Cardiac septum (tissue), 1 donor: Measurements from ENCODE around the gene TACO1. TPM values are rescaled to one million over a fixed set of nuclear protein-coding genes. Genes with fewer than 3 reads are reported as not detected.

Experiments used
- DNase-seq: peaks from one replicate; pipeline ENCODE4 v3.0.0-alpha.2; 2020; ENCODE audit warnings: low spot score
- intact Hi-C: fragments of 100-400 bp; cut with DNase I; formaldehyde crosslinking; loops from one replicate; pipeline ENCODE4 v1.14.0; 2022
- total RNA-seq: library from RNA; stranded (reverse); fragmentation: NEBNext Ultra II Directional; extraction: Animal tissue kit (Norgen Biotek cat#: 25700); gene quantifications from one replicate; pipeline ENCODE4 v1.2.1, GENCODE V29; 2021
- donor health status: DM: no; HTN: no; CAD: no.

Gene TACO1
- total RNA-seq, 1 donor from 2014 or later, result 39.4 TPM

DNA sequence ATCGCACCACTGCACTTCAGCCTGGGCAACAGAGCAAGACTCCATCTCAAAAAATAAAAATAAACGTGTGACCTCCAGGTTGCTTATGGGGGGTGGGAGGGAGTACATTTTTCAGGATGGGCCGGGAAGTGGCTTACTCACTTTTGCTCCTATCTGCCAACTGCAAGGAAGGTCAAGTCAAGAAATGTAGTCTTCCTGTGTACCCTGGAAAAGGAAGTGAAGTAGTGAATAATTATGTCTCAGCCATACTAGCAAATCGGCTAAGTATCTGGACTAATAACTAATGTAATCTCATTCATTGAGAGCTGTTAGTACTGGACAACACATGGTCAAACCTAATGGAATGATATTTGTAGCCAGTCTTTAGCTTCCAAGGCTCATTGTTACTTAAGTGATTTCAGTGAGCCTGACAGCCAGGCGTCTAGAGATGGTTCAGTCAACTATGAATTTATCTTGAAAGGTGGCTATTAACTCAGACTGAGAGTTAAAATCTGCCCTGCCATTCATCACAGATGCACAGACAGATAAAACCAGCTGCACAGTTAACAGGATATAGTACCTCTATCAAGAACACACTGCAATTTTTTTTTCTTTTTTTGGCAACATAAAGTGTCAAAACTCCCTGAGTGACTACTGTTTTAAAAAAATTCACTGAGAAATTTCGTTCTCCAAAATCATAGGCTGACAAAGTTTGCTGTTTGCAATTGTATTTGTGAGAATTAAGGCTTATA, 3.7 kb upstream of the TACO1 start:
- intact Hi-C loops, result no loop called here
- DNase-seq, result no peak

DNA sequence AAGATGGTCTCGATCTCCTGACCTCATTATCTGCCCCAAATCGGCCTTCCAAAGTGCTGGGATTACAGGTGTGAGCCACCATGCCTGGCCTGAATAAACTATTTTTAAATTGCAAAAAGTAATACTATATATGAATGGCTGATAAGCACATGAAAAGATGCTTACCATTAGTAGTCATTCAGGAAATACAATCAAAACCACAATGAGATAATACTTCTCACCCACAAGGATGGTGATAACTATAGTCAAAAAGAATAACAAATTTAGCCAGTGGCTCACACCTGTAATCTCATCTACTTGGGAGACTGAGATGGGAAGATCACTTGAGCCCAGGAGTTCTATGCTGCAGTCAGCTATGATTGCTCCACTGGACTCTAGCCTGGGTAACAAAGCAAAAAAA, 2.4 kb upstream of the TACO1 start:
- no peak for DNase-seq
- intact Hi-C loops, result no loop called here

DNA sequence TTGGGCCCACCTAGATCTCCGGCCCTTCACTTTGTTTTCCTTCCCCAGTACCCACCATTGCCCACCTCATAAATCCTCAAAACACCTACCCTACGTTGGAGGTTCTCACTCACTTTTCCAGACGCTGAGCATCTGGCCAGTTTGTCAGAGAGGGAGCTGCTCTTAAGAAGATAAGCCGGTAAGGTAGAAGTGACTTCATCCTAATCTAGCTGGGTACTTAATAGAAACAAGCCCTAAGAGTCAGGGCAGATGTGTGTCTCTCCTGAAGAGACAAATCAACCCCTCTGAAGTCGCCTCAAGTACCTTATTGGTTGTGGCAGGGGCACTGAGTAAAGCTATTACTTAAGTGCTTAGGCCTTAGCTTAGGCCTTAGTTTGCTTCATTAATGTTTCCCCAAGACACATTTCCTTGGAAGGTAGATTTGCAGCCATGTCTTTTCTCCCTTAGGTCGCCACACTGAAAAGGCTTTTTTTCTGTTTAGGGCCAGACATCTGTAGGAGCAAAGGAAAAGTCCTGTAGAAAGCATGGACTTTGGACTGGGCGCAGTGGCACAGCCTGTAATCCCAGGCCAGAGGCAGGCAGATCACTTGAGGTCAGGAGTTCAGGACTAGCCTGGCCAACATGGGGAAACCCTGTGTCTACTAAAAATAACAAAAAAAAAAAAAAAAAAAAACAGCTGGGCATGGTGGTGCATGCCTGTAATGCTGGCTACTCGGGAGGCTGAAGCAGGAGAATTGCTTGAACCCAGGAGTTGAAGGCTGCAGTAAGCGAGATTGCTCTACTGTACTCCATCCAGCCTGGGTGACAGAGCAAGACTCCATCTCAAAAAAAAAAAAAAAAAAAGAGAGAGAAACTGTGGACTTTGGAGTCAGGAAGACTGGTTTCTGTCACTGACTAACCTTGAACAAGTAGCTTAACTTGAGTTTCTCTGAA, 1.0 kb downstream of the TACO1 start:
- no peak for DNase-seq
- intact Hi-C loops, result loop anchor here (2.0 kb wide), 1 partner anchor 51 kb away; the partner anchor contains the start of gene DCAF7

DNA sequence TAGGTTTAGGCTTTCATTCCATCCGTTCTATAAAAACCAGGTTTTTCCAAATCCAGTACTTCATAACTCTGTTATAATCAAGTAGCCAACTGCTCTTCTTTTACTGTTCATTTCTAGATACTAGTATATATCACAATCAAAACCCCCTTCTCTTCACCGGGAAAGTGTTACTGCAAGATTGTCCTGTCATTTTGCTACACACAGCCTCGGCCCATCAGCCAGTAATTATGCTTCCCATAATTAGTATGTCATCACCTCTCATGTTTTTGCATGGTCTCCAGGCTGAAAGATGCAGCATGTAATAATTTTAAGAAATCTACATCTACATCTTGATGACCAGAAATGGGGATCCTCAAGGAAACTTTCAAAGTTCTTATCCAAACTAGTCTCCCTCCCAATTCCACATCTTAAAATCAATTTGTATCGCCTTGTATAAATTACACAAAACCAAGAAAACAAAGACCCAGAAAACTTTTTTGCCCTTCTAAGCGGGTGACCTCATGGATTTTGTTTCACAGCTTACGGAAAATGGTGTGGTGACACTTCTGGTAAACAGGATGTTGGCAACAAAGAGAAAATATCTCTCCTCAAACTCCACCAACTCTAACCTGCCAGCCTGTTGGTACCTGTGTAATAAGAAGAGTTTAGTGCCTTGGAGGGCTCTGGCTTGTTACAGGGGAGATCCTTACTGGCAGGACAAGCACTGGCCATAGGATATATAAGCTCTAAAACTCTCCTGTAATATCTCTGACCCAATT, 9.3 kb downstream of the TACO1 start:
- intact Hi-C loops, result loop anchor here (5.0 kb wide), 1 partner anchor 133 kb away; the partner anchor contains the start of gene ACE
- DNase-seq, result no peak

DNA sequence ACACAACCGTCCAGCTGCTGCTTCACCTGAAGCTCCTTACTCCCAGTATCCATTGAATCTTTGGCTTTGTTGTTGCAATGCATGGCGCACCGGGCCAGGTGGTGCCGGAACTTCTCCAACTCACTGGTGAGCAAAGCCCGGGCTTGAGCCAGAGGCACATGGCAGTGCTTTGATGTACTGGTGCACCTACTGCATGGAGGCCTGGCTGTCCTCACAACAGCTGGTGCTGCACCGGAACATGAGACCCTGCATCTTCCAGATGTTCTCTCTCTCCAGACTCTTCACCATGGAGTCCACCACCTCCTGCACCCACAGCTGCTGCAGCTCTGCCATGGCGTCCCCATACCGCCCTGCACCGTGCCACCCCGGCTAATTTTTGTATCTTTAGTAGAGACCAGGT, 10.2 kb downstream of the TACO1 start:
- intact Hi-C loops, result loop anchor here (5.0 kb wide), 1 partner anchor 134 kb away; the partner anchor contains the start of gene ACE
- DNase-seq, result no peak

DNA sequence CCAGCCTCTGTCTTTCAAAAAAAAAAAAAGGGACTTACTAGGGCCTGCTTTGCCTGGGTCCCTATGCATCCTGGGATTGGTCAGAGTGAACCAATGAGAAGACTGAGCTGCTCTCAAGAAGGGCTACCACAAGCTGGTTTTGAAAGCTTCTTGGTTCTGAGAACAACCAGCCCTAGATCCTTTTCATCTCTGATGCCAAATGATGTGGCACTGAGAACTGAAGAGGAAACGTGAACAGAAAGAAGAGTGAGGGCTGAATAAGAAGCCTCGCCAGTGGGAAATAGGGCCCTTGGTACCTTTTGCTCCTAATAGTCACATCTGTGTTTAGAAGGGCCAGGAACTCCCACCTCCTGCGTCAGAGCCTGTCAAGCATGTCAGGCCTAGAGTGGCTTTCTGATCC, 10.7 kb downstream of the TACO1 start:
- DNase-seq, result no peak
- intact Hi-C loops, result loop anchor here (5.0 kb wide), 1 partner anchor 134 kb away; the partner anchor contains the start of gene ACE

- intact Hi-C loops, result loop anchor here (2.0 to 5.0 kb wide), 2 partner anchors 136 to 189 kb away; partner anchors contain the start of gene ACE
- DNase-seq, result no peak
Observed at GRCh38 chr17:63613663-63614062, 13.0 kb downstream of the TACO1 start.

DNA sequence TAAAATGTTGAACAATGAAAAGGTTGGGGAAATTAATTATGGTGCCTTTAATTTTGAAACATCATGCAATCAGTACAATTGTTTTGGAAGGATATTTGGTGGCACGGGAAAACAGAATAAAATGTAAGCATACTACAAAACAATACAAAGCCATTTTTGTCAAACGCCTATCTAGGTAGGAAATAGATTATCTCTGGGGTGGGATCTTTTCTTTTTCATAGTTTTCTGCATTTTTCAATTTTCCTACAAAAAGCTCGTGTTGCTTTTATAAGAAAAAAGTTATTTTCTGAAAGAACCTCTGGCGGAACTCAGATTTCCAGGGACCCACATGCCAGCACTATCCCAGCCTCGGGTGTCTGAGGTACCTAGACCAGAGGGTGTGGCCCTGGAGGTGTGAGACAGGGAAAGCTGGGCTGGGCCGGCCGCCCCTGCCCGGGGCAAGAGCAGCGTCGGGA, 20.6 kb downstream of the TACO1 start:
- intact Hi-C loops, result loop anchor here (5.0 kb wide), 2 partner anchors 76 to 151 kb away; partner anchors contain the start of genes CCDC47 and DDX42
- DNase-seq, result no peak

DNA sequence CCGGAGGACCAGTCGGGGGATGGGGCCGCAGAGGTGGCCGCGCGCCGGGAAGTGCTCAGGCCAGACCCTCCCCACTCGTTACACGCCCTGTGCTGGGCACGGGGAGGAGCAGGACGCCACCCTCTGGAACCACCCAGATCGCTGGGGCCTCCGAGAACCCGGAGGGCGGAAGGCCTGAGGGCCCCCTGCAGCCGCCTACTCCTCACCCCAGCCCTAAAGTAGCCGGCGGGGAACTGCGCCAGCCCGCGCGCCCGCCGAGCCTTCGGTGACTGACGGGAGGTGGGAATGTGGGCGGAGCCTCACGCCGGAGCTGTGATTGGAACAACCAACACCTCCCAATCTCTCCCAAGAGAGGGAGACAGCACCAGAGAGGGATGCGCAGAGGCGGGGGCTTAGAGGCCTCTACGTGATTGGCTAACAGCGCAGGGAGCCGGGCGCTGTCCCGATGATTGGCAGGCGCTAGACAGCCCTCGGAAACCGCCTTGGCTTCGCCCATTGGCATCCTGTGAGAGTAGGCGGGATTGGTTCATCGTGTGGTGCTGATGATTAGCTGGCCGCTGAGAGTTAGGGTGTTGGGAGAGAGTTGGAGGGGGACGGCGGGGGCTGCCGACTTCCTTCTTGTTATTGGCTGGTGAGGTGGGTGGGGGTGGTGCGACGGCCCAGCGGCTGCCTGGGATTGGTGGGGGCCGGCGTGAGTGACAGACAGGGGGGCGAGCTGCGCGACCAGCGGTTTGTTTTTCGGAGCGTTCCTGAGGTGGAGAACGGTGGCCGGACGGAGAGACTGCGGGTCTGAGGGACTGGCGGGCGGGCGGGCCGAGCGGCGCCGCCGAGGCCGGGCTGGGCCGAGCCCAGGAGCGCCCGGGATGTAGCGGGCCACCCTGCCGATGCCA, 21.2 kb downstream of the TACO1 start, which contains the start of gene MAP3K3:
Gene MAP3K3, plus strand, starts transcription at position 734 of the 890 bp plus-strand sequence. CDS start 343 bp downstream, outside the sequence.
- intact Hi-C loops, result loop anchor here (5.0 kb wide), 2 partner anchors 75 to 150 kb away; partner anchors contain the start of genes CCDC47 and DDX42
- peak; percentile 100 for DNase-seq

DNA sequence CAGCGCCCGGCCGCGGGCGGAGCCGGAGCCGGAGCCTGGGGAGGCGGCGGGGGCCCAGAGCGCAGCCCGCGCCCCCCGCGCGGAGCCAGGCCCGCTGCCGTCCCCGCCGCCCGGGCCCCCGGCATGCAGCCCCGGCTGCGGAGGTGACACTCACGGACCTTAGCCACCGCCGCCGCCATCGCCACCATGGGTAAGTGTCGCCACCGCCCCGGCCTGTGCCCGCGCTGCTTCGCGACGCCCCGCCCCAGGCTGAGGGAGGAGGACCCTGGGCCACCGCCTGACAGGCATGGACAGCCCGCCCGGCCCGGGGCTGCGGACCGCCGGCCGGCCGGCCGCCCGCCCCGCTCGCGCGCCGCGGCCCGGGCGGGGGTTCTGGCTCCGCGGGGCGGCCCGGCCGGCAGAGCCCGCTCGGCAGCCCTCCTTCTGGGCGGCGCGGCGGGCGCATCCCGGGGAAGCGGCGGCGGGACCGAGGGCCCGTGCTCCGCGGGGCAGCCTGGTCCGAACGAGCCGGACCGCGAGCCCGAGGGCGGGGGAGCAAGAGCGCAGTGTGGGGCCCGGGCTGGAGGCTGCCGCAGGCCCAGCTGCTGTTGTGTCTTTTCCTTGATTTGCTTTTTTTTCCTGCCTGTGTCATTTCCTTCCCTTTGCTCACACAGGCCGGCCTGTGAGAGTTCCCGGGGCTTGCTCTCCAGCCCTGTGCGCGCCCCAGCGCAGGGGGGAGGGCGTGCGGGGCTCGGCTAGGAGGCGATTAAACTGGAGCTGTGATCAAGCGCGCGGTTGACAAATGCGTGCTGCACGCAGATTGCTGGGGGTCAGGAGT, 22.1 kb downstream of the TACO1 start:
- peak; percentile 87 for DNase-seq
- intact Hi-C loops, result loop anchor here (5.0 kb wide), 2 partner anchors 75 to 150 kb away; partner anchors contain the start of genes CCDC47 and DDX42

DNA sequence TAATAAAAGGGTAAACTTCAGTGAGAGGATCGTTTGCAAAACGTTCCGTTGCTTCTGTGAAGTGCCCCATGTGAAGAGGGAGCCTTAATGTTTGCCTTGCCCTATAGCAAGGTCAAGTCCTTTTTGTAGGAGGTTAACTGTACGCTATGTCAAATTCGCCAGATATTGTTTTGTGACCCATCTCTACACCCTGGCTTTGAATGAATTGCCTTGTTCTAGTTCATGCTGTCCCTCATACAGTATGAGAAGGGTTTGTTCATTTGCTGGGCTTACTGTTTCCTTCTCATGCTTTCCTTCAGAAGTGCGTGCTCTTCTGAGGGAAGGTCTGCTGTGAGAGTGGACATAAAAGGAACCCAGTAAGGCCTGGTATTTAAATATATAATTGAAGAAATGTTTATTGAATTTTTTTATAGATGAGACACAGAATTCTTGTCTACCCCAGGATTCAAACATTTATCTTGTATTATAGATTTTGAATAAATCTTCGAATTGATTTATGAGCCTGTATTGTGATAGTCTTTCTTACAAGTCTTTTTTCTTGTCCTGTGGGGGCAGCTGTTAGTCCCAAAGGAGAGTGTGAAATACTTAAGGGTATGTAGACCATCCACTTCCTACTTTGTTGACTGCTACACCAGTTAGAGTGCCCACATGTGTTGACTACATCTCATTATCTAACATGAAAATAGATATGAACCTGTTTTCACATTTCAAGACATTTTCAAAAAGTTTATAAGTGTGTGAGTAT, 23.3 kb downstream of the TACO1 start:
- intact Hi-C loops, result loop anchor here (5.0 kb wide), 2 partner anchors 73 to 148 kb away; partner anchors contain the start of genes CCDC47 and DDX42
- DNase-seq, result no peak

GRCh38 chr17:63624531-63624880, 23.8 kb downstream of the TACO1 start:
- DNase-seq, result no peak
- intact Hi-C loops, result loop anchor here (5.0 kb wide), 2 partner anchors 73 to 148 kb away; partner anchors contain the start of genes CCDC47 and DDX42

- intact Hi-C loops, result no loop called here
Observed at GRCh38 chr17:63626551-63627180, 26.0 kb downstream of the TACO1 start.

DNA sequence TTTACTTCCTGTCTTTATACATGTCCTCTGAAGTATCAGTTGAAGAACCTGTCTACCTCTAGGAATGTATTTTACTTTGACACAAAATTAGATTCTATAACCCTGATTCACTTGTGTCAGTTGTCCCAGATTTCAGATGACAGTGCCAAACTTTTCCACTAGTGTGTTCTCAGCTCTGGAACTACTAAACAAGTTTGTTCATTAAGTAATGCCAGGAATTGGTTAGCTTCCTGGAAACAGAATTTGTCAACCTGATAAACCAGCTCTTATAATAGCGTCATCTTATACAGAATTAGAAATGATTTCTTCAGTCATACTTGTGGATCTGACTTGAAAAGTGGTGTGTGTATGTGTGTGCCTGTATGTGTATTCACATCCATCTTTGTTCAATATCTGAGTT, 28.9 kb downstream of the TACO1 start:
- DNase-seq, result no peak
- intact Hi-C loops, result no loop called here

More at GRCh38 chr17:63626551-63627180, 26.0 kb downstream of the TACO1 start:
- DNase-seq, result no peak

DNA sequence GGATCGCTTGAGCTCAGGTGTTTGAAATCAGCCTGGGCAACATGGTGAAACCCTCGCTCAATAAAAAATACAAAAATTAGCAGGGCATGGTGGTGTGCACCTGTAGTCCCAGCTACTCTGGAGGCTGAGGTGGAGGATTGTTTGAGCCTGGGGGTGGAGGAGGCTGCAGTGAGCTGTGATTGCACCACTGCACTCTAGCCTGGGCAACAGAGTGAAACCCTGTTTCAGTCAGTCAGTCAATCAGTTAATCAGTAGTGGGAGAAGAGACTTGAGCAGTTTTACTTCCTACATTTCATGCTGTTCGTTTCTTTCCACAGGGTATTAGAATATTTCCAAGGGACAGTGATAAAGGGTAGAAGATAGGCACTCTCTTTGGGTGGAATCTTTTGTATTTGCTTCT, 30.4 kb downstream of the TACO1 start:
- intact Hi-C loops, result no loop called here
- no peak for DNase-seq

DNA sequence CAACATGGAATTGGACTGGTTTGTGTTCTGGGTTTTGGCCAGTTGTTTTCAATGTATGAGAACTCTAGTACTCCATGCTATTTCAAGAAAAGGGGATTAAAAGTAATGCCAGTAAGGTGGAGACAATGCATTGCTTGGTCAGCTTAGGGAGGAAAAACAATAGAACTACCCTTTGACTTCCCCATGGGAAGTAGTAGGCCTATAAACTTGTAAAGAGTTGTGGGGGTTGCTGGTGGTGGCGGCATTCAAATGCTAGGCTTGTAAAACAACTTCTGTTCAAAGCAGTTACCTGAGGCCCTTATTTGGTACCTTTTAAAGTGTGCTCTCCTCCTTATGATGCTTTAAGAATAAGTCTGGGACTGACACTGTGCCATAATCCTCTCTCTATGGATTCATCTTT, 30.9 kb downstream of the TACO1 start:
- intact Hi-C loops, result no loop called here
- no peak for DNase-seq
